CD1c-positive myeloid dendritic cell (primary cell): ENCODE data around the gene MAPKAP1.

Source experiments
- DNase-seq: peaks from one replicate; pipeline ENCODE4 v3.0.0-alpha.2; 2016; ENCODE audit errors: extremely low spot score

MAPKAP1 gene

DNA sequence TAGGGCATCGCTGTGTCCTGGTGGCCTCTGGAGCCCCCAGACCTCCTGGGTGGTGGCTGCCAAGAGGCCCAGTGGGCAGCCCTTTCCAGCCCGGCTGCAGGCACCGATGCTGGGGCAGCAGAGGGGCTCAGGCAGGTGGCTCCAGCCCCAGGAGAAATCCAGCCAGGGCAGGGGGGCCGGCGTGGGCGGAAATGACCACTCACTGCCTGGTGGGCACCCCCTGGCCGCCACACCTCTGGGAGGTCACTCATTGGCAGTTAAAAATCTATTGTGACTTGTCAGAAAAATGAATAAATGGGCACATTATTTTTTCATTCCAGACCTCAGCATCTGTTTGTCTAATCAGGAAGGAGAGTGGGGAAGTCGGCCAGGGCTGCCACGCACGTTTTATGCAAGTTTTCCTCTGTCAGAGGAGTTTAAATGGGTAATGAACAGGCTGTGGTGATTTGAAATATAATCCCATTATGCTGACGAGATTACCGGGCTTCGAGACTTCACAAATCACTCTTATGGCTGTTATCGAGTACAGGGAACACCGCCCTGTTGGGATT lies 273.5 kb downstream of the MAPKAP1 start:
- DNase-seq, result no peak

DNA sequence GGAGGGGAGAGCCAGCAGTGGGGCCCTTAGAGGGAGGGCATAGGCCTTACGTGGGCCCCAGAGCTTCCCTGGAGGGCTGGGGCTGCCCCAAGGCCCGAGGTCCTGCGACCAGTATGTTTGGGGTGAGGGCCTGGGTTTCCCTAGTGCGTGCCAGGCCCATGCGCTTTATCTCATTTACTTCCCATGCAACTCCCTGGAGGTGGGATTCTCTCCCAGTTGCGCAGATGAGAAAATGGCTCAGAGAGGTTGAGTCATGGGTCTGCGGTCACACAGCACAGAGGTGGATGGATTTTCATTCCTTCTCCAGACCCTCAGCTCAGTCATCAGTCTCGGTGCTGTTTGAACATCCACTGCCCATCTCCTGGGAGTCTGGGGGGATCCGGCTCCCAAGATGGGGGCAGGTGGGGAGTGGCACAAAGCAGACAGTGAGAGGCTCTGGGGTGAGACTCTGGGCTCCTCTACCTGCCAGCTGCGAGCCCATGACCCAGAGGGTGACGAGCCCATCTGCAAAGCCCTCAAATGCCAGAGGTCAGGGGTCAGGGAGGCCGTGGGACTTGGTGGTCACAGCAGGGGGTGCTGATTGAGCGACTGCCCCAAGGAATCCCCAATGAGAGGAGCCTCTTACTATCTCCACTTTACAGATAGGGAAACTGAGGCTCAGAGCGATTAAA lies 274.2 kb downstream of the MAPKAP1 start:
- DNase-seq, result no peak

DNA sequence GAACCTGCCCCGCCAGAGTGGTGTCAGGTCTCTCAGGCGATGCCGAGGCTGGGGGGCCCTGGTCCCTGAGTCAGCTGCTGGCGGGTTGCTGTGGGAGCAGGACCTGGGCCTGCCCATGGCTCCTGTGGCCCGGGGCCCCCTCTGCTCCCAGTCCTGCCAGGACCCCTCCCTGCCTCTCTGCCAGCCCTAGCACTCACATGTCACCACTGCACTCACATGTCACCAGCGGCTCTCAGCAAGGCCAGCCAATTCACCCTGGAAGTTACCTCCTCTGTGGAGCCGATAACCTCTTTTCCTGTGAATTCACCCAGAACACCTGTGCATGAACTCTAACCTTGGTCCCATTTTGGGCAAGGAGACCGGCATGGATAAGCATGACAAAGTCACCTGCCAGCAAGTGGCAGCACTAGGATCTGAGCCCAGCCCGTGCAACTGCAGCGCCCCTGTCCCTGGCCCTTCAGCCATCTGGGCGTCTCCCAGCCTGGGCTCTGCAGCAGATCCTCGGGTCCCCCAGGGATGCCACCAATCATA lies 275.2 kb downstream of the MAPKAP1 start:
- no peak for DNase-seq

DNA sequence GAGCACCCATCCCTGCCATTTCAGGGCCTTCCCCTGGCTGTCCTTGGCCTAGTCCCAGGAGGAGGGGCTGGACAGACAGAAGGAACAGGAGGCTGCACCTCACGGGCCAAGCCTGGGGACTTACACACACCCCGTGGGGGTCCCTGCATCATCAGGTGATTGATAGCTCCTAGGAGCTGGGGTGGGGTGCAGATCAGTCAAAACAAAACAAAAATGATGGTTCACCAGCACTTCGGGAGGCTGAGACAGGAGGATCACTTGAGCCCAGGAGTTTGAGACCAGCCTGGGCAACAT lies 276.0 kb downstream of the MAPKAP1 start:
- DNase-seq, result no peak

DNA sequence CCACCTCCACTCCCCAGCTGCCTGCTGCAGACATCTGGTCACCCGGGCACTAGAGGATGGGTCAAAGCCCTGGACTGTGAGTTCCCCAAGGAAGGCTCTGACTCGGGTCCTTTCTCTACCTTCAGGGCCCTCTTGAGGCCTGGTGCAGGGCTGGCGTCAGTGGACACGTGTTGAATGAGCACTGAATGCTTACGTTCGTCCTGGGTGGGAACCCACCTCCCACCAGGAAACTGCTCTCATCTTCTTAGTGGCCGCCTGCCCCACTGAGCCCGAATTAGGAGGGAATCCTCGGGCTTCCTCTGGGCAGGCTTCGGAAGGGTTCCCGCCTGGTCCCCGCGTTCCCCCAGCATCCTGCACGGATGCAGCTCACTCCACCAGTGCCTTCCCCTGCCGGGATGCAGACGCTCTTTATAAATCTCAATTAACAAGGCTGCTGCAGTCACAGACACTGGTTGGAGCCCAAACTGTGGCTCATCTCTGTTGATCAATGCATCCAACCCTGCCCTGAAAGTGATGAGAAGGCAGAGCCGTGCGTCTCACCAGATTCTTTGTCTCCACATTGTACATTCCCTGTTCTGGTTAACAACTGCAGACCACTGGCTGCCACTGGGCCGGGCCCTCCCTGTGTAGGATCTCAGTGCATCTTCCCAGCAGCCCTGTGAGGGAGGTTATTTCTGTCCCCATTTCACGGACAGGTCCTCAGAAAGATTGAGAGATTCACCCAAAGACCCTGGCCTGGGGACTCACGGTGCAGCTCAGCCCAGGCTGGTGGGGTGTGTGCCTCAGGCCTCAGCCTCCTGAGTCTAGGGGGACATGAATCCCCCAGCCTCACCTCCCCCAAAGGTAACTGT lies 276.6 kb downstream of the MAPKAP1 start:
- no peak for DNase-seq

DNA sequence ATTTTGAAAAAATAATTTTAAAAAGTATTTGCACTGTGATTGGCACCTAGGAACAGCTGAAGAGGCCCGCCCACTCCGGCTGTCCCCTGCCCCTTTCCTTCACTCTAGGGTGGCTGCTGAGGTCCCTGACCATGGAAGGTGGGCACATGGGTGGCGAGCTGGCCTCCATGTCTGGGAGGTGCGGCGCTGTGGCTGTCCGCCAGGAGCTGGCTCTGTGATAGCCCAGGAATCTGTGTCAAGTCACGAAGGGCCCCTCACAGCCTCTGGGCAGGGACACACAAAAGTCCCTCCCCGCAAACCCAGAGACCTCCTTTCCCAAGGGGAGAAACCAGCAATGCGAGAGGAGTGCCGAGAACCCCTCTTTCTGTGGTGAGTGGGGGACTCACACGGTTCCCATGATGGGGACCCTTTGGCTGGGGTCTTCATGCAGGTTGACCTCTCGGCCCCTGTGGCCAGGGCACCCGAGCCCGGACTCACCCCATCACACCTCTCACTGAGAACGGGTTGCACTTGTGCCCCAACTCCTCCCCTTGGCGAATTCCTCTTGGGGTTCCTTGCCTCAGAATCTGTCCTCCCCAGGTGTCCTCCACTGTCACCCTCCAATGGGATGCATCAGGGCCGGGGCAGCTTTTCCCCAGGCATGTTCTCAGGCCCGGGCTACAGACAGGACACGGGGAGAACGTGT lies 277.4 kb downstream of the MAPKAP1 start:
- DNase-seq, result no peak

DNA sequence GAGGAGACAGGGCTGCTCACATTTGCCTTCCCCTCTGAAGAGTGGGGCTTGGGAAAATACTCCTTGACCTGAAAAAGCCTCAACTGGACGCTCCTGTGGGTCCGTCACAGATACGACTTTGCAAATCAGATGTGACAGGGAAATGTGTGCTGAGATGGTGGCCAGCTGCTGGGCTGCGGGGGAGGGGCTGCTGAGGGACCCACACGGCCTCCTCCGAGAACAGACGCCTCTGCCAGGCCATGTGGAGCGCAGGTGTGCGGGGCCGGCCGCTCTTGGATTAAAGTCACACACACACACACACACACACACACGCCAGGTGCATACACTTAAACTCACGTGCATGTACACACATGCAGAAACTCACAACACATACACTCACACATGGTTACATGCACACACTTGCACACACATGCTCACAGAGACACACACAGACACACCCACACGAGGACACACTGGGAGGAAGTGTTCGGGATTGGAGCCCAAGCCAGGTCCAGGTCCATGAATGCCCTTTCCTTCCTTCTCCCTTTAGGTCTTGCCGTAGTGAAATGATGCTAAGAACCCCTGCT lies 278.0 kb downstream of the MAPKAP1 start:
- DNase-seq, result no peak

DNA sequence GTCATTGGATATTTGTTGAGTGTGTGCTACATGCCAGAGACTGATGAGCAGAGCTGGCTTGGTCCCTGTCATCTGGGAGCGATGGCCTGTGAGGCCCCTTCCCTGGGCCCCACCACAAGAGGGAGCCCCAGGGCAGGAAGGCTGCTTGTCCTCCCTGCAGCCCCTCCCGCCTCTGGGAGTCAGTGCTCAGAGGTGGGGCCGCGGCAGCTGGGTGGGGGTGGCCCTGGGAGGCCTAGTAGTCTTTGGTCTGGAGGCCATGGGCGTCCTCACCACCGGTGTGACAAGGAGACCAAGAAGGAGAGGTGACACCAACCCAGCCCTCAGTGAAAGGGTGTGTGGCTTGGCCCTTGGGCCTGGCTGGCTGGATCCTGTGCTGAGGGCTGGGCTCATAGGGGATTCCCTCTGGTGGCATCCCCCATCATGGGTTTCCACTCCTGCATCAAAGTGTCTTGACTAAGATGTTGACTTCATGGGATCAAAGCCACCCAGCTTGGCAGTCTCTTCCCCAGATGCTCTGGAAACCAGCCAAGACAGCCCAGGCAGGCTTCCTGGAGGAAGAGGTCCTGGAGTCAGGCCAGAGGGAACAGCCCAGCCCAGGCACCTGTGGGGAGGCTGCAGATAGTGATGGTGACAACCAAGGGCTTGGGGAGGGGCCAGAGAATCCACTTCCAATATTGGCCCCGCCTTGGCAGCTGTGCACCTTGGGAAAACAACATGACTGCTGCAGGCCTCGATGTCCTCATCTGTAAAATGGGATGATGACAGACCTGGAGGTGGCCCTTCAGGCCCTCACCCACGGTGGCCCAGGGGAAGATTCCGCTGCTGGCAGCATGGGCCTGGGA lies 278.7 kb downstream of the MAPKAP1 start:
- no peak for DNase-seq

DNA sequence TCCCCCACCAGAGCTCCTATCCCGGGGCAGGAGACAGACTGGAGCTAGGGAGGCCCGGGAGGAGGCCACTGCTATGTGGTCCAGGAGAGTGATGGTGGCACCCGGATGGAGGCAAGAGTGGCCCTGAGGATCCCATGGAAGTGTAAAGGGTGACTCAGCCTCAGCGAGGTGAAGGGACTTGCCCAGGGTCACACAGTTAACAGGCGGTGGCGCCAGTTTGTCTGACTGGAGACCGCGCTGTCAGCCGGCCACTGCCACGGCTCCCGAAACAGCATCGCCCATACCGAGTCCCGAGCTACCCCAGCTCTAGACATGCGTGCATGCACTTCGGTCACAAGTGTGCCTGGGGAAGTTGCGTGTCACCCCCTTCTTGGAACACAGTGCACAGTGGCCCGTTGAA lies 279.5 kb downstream of the MAPKAP1 start:
- DNase-seq, result no peak

DNA sequence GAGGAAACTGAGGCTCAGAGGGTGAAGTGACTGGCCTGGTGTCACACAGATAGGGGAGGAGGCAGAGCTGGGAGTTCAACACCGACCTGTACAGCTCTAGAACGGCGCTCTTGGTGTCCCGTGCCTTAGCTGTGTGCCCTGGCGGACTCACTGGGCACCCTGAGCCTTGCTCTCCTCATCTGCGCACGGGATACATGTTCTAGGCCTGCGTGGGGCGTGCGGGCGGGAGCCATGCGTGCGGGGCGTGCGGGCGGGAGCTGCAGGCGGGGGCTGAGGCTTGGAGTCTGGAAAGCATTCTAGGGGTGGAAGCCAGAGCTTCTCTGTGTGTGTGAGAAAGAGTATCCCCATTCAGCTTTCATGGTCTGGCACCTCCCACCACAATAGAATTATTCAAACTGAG lies 280.1 kb downstream of the MAPKAP1 start:
- DNase-seq, result no peak

DNA sequence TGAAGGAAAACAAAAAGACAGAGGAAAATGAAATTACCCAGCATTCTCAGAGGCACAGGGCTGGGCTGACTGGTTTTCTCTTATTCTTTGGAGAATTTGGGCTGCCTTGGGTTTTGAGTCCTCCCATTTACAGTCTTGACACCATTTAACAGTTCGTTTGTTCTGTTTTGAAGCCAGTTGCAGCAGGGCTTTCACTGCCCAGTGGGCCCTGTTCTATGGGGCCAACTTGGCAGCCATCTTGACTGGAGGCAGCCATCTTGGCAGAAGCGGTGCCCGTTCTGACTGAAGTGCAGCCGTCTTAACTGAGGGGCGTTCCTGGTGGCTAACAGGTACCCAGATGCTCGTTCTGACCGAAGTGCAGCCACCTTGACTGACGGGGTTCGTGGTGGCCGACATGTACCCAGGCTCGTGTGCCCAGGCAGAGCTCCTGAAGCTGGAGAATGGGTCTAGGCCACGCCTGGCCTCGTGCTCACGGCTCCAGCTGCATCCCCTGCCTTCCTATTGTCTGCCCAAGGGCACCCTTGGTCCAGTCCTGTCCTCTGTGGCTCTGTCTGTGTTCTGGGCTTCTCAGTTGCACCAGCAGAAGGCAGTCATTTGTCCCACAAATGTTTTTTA lies 281.0 kb downstream of the MAPKAP1 start:
- DNase-seq, result no peak

DNA sequence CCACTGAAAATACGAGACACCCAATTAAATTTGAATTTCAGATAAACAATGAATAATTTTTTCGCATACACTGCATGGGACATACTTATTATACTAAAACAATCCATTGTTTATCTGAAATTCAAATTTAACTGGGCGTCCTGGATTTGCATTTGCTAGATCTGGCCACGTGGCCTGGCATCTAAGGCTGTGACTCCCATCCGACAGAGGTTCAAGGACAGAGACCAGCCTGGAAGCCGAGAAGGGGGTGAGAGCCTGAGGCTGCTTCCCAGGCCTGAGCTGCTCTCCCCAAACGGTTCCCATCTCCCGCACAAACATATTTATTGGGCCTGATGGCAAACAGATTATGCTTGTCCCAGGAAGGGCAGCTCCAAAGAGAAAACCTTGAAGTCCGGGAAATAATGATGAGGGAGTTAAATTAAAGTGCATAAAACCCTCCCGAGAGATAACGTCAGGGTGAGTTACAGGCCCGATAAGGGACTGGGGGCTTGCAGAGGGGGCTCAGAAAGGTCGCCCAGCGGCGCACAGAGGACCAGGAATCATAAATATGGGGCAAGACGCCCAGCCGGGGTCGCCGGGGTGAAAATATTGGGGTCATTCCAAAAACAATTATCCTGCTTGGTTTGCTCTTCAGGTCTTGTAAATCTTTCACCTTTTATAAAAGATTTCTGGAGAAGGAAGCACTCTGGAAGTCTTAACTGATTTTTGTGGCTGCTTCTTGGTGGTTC lies 281.7 kb downstream of the MAPKAP1 start:
- no peak for DNase-seq

DNA sequence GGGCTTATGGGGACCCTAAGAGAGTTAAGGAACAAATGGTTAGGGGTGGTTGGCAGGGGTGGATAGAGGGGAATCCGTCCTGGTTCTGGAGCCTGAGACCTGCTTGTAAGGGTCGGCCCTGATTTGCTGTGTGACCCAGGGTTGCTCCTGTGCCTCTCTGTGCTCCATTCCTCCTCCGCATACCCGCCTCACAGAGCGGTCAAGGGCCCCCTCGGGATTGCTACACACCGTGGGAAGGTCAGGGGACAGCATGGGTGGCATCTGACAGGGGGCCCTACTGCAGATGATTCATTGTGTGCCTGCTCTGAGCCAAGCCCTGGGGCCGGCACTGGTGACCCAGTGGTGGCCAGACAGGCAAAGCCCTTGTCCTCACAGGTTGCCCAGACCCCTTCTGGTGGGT lies 283.0 kb downstream of the MAPKAP1 start:
- no peak for DNase-seq

DNA sequence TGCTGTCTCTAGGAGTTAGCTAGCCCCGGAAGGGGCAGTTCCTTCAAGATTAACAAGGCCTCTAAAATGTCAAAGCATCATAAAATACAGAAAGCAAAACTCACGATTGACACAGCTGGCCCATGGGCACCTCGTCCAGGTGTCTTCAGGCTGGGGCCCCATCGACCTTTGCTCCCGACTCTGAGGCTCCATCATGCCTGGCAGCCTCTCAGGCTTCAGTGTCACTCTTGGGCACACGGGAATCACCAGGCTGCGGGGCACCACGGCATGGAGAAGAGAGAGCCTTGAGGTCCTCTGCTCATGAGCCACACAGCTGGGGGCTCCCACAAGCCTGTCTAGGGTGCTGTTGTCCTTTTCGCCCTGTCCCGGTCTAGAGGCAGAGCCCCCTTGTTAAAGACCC lies 284.2 kb downstream of the MAPKAP1 start:
- no peak for DNase-seq

DNA sequence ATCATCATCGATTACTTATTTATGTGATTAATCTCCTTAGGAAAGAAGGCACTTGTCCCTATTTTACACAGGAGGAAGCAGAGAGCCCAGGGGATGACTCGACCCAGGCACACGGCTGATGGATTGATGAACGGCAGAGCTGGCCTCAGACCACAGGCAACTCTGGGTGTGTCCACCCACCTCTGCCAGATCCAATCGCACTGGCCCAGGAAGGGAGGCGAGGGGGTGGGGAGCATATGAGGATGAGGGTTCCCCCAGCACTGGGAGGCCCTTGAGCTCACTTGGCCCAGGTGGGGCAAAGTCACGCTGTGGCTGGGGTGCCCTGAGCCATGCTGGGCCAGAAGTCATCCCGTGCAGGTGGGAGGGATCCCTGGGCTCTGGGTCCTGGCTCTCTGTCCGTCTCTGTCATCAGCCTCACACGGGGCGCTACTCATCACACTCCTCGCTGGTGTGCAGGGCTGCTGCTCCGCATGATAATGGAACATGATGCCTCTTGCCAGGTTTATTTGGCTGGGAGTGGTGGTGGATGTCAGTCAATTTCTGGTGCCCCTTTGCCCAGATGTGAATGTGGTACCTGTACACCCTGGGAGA lies 285.3 kb downstream of the MAPKAP1 start:
- no peak for DNase-seq

DNA sequence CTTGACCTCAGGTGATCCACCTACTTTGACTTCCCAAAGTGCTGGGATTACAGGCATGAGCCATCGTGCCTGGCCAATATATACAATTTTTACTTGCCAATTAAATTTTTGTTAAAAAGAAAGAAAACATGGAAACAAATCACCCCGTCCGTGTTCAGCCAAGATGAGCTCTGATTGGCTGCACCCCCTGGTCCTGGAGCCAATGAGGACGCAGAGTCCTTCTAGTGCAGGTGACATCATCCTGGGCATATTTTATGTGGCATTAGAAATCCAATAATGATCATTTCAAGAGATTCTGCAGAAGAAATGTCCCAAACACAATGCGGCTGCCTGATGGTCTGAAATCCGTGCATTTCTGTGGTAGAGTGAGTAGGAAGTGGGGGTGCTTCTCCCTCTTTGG lies 285.8 kb downstream of the MAPKAP1 start:
- DNase-seq, result no peak

DNA sequence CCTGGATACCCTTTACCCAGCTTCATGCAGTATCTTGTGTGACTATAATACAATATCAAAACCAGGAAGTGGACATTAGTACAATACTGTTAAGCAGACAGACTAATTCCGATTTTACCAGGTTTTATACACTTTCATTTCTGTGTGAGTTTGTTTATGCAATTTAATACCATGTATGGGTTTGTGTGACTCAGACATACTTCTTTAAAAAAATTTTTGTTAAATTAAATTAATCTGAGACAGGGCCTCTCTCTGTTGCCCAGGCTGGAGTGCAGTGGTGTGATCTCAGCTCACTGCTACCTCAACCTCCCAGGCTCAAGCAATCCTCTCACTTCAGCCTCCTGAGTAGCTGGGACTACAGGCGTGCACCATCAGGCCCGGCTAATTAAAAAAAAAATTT lies 288.6 kb downstream of the MAPKAP1 start:
- no peak for DNase-seq

DNA sequence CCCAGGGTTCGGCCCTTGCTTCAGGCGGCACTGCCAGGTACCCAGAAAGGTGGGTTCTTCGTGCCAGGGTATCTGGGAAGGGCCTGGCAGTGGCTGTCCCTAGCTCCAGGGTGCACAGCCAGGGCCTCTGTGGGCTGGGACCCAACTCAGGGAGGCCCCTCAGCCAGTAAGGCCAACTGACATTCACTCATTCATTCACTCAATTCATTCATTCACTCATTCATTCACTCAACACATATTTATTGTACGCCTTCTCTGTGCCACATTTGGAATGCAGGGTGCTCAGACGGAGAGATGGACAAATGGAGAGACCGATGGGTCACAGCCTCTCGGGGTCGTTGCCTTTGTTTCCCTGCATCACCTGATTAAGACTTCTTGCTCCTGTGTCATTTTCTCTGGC lies 290.5 kb downstream of the MAPKAP1 start:
- no peak for DNase-seq

DNA sequence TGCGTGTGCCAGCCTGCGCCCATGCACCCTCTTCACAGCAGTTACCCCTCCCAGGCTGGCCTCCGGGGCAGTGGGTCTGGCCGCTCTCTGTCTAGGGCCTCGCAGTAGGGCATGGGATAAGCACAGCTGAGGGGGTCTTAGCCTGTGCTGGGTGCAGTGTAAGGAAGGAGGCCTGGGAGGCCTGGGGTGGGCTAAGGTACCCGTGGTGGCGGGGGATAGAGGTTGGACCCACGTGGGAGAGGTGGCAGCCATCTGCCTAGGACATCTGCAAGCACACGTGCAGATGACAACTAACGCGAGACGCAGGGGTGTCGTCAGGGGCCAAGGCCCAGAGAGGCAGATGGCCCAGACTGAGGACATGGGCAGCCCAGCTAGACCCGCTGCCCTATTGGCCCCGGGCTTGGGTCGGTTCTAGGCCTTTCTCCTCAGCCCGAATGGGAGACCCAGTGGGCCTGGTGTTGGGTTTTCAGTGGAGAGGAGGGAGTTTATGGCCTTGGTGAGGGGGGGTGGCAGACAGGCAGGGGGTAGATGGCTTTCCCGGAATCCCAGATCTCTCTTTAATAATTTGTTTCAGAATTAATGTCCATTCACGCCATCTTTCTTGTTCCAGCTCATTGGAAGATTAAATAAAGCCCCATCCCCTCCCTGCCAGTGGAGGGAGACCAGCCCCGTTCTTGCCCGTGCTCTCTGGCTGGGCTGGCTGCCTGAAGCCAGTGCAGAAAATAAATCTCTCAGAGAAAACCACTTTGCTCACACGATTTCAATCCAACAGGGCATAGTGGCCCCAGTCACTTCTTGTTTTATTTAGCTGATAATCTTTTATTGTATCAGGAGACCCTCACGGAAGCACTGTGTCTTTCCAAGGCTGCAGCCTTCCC lies 291.2 kb downstream of the MAPKAP1 start:
- DNase-seq, result no peak
